Measurements from ENCODE around the gene NXF3.
"Not testable (repeated sequence)": the region's sequence is repeated elsewhere in the genome, so short reads cannot be mapped to it uniquely, and the experiment has no call there.

Gene NXF3

GRCh38 chrX:103109497-103109896 lies 16.6 kb upstream of the NXF3 start:
- ATAC-seq: not testable (repeated sequence)

- ATAC-seq: no peak
- TF ChIP-seq PATZ1 (CRISPR knock-in tag; IDR thresholded peaks at IDR 0.05; ENCODE audit: borderline replicate concordance): no peak
- no peak for TF ChIP-seq GLIS3 (CRISPR knock-in tag; IDR thresholded peaks at IDR 0.05)
- TF ChIP-seq POU6F1 (CRISPR knock-in tag; IDR thresholded peaks at IDR 0.05; ENCODE audit: borderline replicate concordance, low read depth): no peak
- TF ChIP-seq TCF4 (CRISPR knock-in tag; IDR thresholded peaks at IDR 0.05; ENCODE audit: borderline replicate concordance): no peak
- no peak for TF ChIP-seq BACH2 (CRISPR knock-in tag; IDR thresholded peaks at IDR 0.05; ENCODE audit: borderline replicate concordance)
- TF ChIP-seq RARB (CRISPR knock-in tag; IDR thresholded peaks at IDR 0.05): no peak
- TF ChIP-seq ARNTL (CRISPR knock-in tag; IDR thresholded peaks at IDR 0.05; ENCODE audit: borderline replicate concordance, low read depth): no peak
- no peak for TF ChIP-seq ISL1 (CRISPR knock-in tag; IDR thresholded peaks at IDR 0.05)
- TF ChIP-seq ZFP3 (CRISPR knock-in tag; IDR thresholded peaks at IDR 0.05): no peak
- no peak for TF ChIP-seq ZNF70 (CRISPR knock-in tag; IDR thresholded peaks at IDR 0.05)
- no peak for TF ChIP-seq TSHZ2 (CRISPR knock-in tag; IDR thresholded peaks at IDR 0.05)
- TF ChIP-seq SNAI2 (CRISPR knock-in tag; IDR thresholded peaks at IDR 0.05): no peak
- no peak for TF ChIP-seq OSR1 (CRISPR knock-in tag; IDR thresholded peaks at IDR 0.05)
Measured at GRCh38 chrX:103107836-103108235, 14.9 kb upstream of the NXF3 start.

- not testable (repeated sequence) for ATAC-seq
Measured at GRCh38 chrX:103107227-103107737, 14.3 kb upstream of the NXF3 start.

- not testable (repeated sequence) for ATAC-seq
Measured at GRCh38 chrX:103104370-103104769, 11.4 kb upstream of the NXF3 start.

GRCh38 chrX:103103866-103104265 lies 10.9 kb upstream of the NXF3 start:
- ATAC-seq: not testable (repeated sequence)

- ATAC-seq: no peak
- TF ChIP-seq ISL1 (CRISPR knock-in tag; IDR thresholded peaks at IDR 0.05) (no peak), ZFP3 (CRISPR knock-in tag; IDR thresholded peaks at IDR 0.05) (no peak), ZNF8 (CRISPR knock-in tag; IDR thresholded peaks at IDR 0.05) (no peak), SNAI2 (CRISPR knock-in tag; IDR thresholded peaks at IDR 0.05) (no peak), BACH2 (CRISPR knock-in tag; IDR thresholded peaks at IDR 0.05; ENCODE audit: borderline replicate concordance) (no peak), CSRNP3 (CRISPR knock-in tag; IDR thresholded peaks at IDR 0.05) (no peak), TCF4 (CRISPR knock-in tag; IDR thresholded peaks at IDR 0.05; ENCODE audit: borderline replicate concordance) (no peak), CREB5 (CRISPR knock-in tag; IDR thresholded peaks at IDR 0.05; ENCODE audit: low read depth) (no peak), ZNF565 (CRISPR knock-in tag; conservative IDR thresholded peaks at IDR 0.05; ENCODE audit: low read depth) (no peak), PPARA (CRISPR knock-in tag; IDR thresholded peaks at IDR 0.05; ENCODE audit: borderline replicate concordance) (no peak), PATZ1 (CRISPR knock-in tag; IDR thresholded peaks at IDR 0.05; ENCODE audit: borderline replicate concordance) (no peak), OSR1 (CRISPR knock-in tag; IDR thresholded peaks at IDR 0.05) (no peak), TOX (CRISPR knock-in tag; IDR thresholded peaks at IDR 0.05; ENCODE audit: borderline replicate concordance) (no peak), ZC3H10 (CRISPR knock-in tag; IDR thresholded peaks at IDR 0.05) (no peak)
Measured at GRCh38 chrX:103101299-103102042, 8.5 kb upstream of the NXF3 start.
